Endothelial cell of umbilical vein (primary cell): ENCODE results near the gene ZFYVE21. TPM values are rescaled to one million over a fixed set of nuclear protein-coding genes. Genes with fewer than 3 reads are reported as not detected.

Experiments used
- BruUV-seq: library from RNA; stranded (reverse); fragments of 400-500 nt; replicated peaks from 2 replicates; lab custom pipeline; 2021; lab: Mats Ljungman, UMichigan
- CTCF ChIA-PET: fragments of 300-600, 350-600 bp; sonication (Branson Sonifier 250); formaldehyde crosslinking; loops from one replicate; lab custom pipeline; 2021; ENCODE audit warnings: antibody characterized with exemption, inconsistent platforms; lab: Charles Lee
- POLR2A ChIA-PET: fragments of 300-600, 350-600 bp; sonication (Branson Sonifier 250); formaldehyde crosslinking; loops from one replicate; lab custom pipeline; 2021; ENCODE audit warnings: antibody characterized with exemption, inconsistent platforms; lab: Charles Lee
- DNase-seq: peaks from one replicate; pipeline ENCODE4 v3.0.0-alpha.2; 2011; ENCODE audit warnings: low read depth, low spot score
- FAIRE-seq: peaks from 2 replicates; lab custom pipeline; 2011; peaks lifted over from hg19 to GRCh38; lab: Jason Lieb, UNC
- H2AFZ ChIP-seq: 2 replicates; pipeline ENCODE4 v1.6.0; 2012; ENCODE audit warnings: low read depth, low read length, control low read depth, inconsistent platforms
- H3K27ac ChIP-seq: 2 replicates; pipeline ENCODE4 v1.5.1; 2011; ENCODE audit warnings: low read depth, mild to moderate bottlenecking, control low read depth, low read length, moderate library complexity; ENCODE audit not compliant: insufficient read depth
- H3K27me3 ChIP-seq, 2 experiments: 2 replicates each; pipeline versions ENCODE4 v1.6.0 to v1.6.1; 2011; ENCODE audit warnings: low read length in 2 of 2, mixed read lengths in 1 of 2; ENCODE audit not compliant: control insufficient read depth in 2 of 2, insufficient read depth in 2 of 2
- H3K36me3 ChIP-seq, 2 experiments: 2 replicates in 1 of 2; 3 replicates in 1 of 2; pipeline ENCODE4 v1.5.1; 2011; ENCODE audit warnings: low read length in 2 of 2, mild to moderate bottlenecking in 1 of 2, moderate library complexity in 1 of 2; ENCODE audit not compliant: control insufficient read depth in 2 of 2, insufficient read depth in 2 of 2; ENCODE audit errors: extremely low read depth in 1 of 2
- H3K4me1 ChIP-seq: 3 replicates; pipeline ENCODE4 v1.5.1; 2011; ENCODE audit warnings: mild to moderate bottlenecking, low read length; ENCODE audit not compliant: control insufficient read depth, insufficient read depth; ENCODE audit errors: extremely low read depth
- H3K4me2 ChIP-seq: 2 replicates; pipeline ENCODE4 v1.6.1; 2011; ENCODE audit warnings: low read length, control low read depth, mixed read lengths; ENCODE audit not compliant: insufficient read depth
- H3K4me3 ChIP-seq, 3 experiments: fragments of 200-600 bp in 1 of 3; sonication (generic), shearing (Covaris generic) in 1 of 3; replicated peaks in 1 of 3; 2 replicates each; pipeline ENCODE4 v1.5.1; 2011 to 2016; ENCODE audit warnings: control low read depth in 3 of 3, low read length in 3 of 3, mild to moderate bottlenecking in 2 of 3, inconsistent platforms in 1 of 3, low read depth in 1 of 3, moderate library complexity in 1 of 3; ENCODE audit not compliant: insufficient read depth in 1 of 3
- H3K79me2 ChIP-seq: 2 replicates; pipeline ENCODE4 v1.6.0; 2012; ENCODE audit warnings: low read length, inconsistent platforms; ENCODE audit not compliant: control insufficient read depth, insufficient read depth
- H3K9ac ChIP-seq: replicated peaks from 2 replicates; pipeline ENCODE3; 2011; ENCODE audit warnings: low read length, control low read depth; ENCODE audit not compliant: insufficient read depth; ENCODE audit errors: extremely low read depth
- H3K9me1 ChIP-seq: replicated peaks from 3 replicates; pipeline ENCODE4 v1.6.0; 2011; ENCODE audit warnings: mild to moderate bottlenecking, low read length; ENCODE audit not compliant: control insufficient read depth, insufficient read depth; ENCODE audit errors: extremely low read depth
- H3K9me3 ChIP-seq: replicated peaks from 2 replicates; pipeline ENCODE4 v1.5.1; 2012; ENCODE audit warnings: low read length, inconsistent platforms; ENCODE audit not compliant: control insufficient read depth, insufficient read depth
- H4K20me1 ChIP-seq: replicated peaks from 2 replicates; pipeline ENCODE3; 2011; ENCODE audit warnings: mild to moderate bottlenecking, low read length; ENCODE audit not compliant: control insufficient read depth, insufficient read depth; ENCODE audit errors: extremely low read depth
- CTCF ChIP-seq, 2 donors: IDR thresholded peaks; 1 replicate in 1 of 2; 2 replicates in 1 of 2; pipeline ENCODE4 v1.5.1; 2011; ENCODE audit warnings: low read length in 2 of 2, mild to moderate bottlenecking in 2 of 2, moderate library complexity in 2 of 2, control low read depth in 1 of 2, inconsistent platforms in 1 of 2, low read depth in 1 of 2; ENCODE audit not compliant: insufficient read depth in 1 of 2; ENCODE audit errors: extremely low read depth in 1 of 2
- EZH2 ChIP-seq: IDR thresholded peaks from 2 replicates; pipeline ENCODE4 v1.6.1; 2012; ENCODE audit warnings: borderline replicate concordance, low read depth, mild to moderate bottlenecking, moderate library complexity, low read length, inconsistent platforms; ENCODE audit not compliant: severe bottlenecking
- FOS ChIP-seq: IDR thresholded peaks from 2 replicates; pipeline ENCODE4 v1.6.1; 2011; ENCODE audit warnings: mild to moderate bottlenecking, low read length, moderate library complexity, borderline replicate concordance; ENCODE audit not compliant: insufficient read depth
- GATA2 ChIP-seq: IDR thresholded peaks from 2 replicates; pipeline ENCODE4 v1.7.0; 2011; ENCODE audit warnings: low read depth, mild to moderate bottlenecking, moderate library complexity, mixed read lengths, low read length; ENCODE audit not compliant: insufficient read length, insufficient read depth
- JUN ChIP-seq: IDR thresholded peaks from 2 replicates; pipeline ENCODE4 v1.6.1; 2011; ENCODE audit warnings: borderline replicate concordance, low read depth; ENCODE audit not compliant: insufficient read length, insufficient read depth
- MAX ChIP-seq: IDR thresholded peaks from 2 replicates; pipeline ENCODE4 v1.6.1; 2011; ENCODE audit not compliant: insufficient read depth, insufficient read length
- MYC ChIP-seq: IDR thresholded peaks from one replicate; pipeline ENCODE4 v1.6.1; 2011; ENCODE audit warnings: mild to moderate bottlenecking, low read depth, low read length
- POLR2A ChIP-seq: IDR thresholded peaks from 2 replicates; pipeline ENCODE4 v1.6.1; 2012; ENCODE audit warnings: low read depth, mild to moderate bottlenecking, control low read depth, low read length
- POLR2AphosphoS5 ChIP-seq: IDR thresholded peaks from 2 replicates; pipeline ENCODE4 v1.6.1; 2012; ENCODE audit warnings: low read depth, mild to moderate bottlenecking, control low read depth, low read length, moderate library complexity; ENCODE audit not compliant: insufficient read depth
- dilution Hi-C: fragments of 300-500 bp; cut with MboI; formaldehyde crosslinking; loops from one replicate; pipeline ENCODE4 v1.15.0; 2019; ENCODE audit warnings: low sequenced_read_pairs; ENCODE audit not compliant: extremely low pct_ligation_motif_present
- intact Hi-C: fragments of 100-400 bp; cut with micrococcal nuclease; formaldehyde crosslinking; loops from one replicate; pipeline ENCODE4 v1.10.0; 2022
- polyA plus RNA-seq, 4 experiments: library from polyadenylated mRNA; depleted of rRNA in 3 of 4; stranded (reverse) in 3 of 4; unstranded in 1 of 4; fragments of >200 nt; gene quantifications; 2 replicates each; pipeline versions ENCODE4 v1.2.1 to v1.2.3, GENCODE V29; 2011 to 2012; ENCODE audit warnings: missing spikeins in 1 of 4
- total RNA-seq: library from RNA; stranded (reverse); gene quantifications from 2 replicates; pipeline ENCODE4 v1.2.3, GENCODE V29; 2021

Gene ZFYVE21
- total and polyA plus RNA-seq, 2 donors (not counting 3 experiments of a cell fraction or from before 2014, with no cell fraction given) = 54.5 to 98.3 TPM

GRCh38 chr14:103718572-103718971 is 3.0 kb downstream of the ZFYVE21 start:
- peaks cover 68% of the 10 kb centered on the region for H3K79me2 ChIP-seq
- TF ChIP-seq JUN (no peak), POLR2AphosphoS5 (no peak), MYC (no peak), GATA2 (no peak), CTCF (IDR thresholded peaks at IDR 0.05; ENCODE audit: extremely low read depth in 1 of 2, insufficient read depth in 1 of 2, low read depth in 1 of 2, low read length in 2 of 2) (no peak), FOS (no peak), EZH2 (no peak), POLR2A (no peak), MAX (no peak)

More at GRCh38 chr14:103718572-103718971, 3.0 kb downstream of the ZFYVE21 start:
- no peak for DNase-seq
- no peak for FAIRE-seq
- no peak overlapping the region for H3K4me3 ChIP-seq
- no peaks in the 10 kb centered on the region for H3K9me1 ChIP-seq
- H3K27me3 ChIP-seq = no peaks in the 10 kb centered on the region
- no peaks in the 10 kb centered on the region for H3K9me3 ChIP-seq
- no peak overlapping the region for H3K9ac ChIP-seq
- dilution Hi-C loops (no loop called here), intact Hi-C loops (loop anchor here (5.0 kb wide), 1 partner anchor 129 kb away; the partner anchor contains the start of gene PPP1R13B)
- ChIA-PET CTCF (no interaction called here), POLR2A (interaction anchor here (0.6 kb wide), 1 partner anchor 276 kb away, joined by 3 read pairs; no protein-coding TSS in a partner anchor)
- H4K20me1 ChIP-seq = no peaks in the 10 kb centered on the region
- BruUV-seq = no TSS peak
- no peaks in the 10 kb centered on the region for H3K36me3 ChIP-seq
- H3K4me1 ChIP-seq = peaks cover 11% of the 10 kb centered on the region
- no peak overlapping the region for H2AFZ ChIP-seq
- no peak overlapping the region for H3K4me2 ChIP-seq
- no peak overlapping the region for H3K27ac ChIP-seq
